ENCODE data around the gene RYR2. TPM values are rescaled to one million over a fixed set of nuclear protein-coding genes. Genes with fewer than 3 reads are reported as not detected.

Gene RYR2
- total RNA-seq, 6 experiments from 2014 or later, result 0.02 to 0.43 (median 0.16) TPM

DNA sequence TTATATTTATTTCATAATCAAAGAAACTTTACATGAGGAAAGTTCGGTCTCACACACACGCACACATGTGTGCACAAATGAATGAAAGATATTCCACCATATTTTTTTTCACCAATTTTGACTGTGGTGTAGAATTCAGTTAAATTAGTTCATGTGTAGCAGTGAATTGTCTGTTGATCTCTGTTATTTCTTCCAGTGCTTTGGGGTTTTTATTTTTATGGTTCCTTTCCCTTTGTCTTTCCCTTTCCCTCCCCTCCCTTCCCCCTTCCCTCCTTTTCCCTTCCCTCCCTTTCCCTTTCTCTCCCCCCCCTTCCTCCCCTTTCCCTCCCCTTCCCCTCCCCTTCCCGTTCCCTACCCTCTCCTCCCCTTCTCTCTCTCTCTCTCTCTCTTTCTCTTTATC is 8.9 kb downstream of the RYR2 start:
- 48% methylated on average over 3 of the region's 3 CpGs for WGBS (ENCODE audit: insufficient coverage, low coverage, low lambda C conversion rate, missing lambda C conversion rate)
- no peaks in the 10 kb centered on the region for H3K36me3 ChIP-seq
- no peaks in the 10 kb centered on the region for H3K27me3 ChIP-seq
- intact Hi-C loops (cut with DNase I), result no loop called here
- ATAC-seq (no peak), DNase-seq (no peak)
- TF ChIP-seq, protein P1, sequence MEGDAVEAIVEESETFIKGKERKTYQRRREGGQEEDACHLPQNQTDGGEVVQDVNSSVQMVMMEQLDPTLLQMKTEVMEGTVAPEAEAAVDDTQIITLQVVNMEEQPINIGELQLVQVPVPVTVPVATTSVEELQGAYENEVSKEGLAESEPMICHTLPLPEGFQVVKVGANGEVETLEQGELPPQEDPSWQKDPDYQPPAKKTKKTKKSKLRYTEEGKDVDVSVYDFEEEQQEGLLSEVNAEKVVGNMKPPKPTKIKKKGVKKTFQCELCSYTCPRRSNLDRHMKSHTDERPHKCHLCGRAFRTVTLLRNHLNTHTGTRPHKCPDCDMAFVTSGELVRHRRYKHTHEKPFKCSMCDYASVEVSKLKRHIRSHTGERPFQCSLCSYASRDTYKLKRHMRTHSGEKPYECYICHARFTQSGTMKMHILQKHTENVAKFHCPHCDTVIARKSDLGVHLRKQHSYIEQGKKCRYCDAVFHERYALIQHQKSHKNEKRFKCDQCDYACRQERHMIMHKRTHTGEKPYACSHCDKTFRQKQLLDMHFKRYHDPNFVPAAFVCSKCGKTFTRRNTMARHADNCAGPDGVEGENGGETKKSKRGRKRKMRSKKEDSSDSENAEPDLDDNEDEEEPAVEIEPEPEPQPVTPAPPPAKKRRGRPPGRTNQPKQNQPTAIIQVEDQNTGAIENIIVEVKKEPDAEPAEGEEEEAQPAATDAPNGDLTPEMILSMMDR (IDR thresholded peaks at IDR 0.05), result no peak
- no peak for TF ChIP-seq POLR2A (IDR thresholded peaks at IDR 0.05)
- no peaks in the 10 kb centered on the region for H3K4me1 ChIP-seq
- H3K4me3 ChIP-seq, result no peak overlapping the region
- H3K27ac ChIP-seq, result no peak overlapping the region
- H3K9me3 ChIP-seq, result no peaks in the 10 kb centered on the region

DNA sequence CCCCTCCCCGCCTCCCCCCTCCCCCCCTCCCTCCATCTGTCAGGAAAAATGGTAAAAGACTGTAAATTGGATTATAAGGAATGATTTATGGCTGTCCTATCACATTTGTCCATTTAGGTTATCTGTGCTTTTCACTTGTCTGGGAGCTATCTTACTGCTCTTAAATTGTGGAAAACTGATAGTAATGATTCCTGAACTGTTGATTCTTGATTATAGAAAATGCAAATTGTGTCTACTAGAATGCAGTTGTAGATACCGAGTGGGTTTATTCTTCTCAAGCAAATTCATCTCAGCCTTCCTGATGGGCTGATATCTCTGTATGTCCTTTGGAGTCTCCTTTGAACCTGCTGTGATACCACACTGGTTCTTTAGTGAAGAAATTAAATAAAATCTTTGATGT is 12.3 kb downstream of the RYR2 start:
- no peaks in the 10 kb centered on the region for H3K9me3 ChIP-seq
- 35% methylated on average over 2 of the region's 2 CpGs for WGBS (ENCODE audit: insufficient coverage, low coverage, low lambda C conversion rate, missing lambda C conversion rate)
- TF ChIP-seq, protein P1 (IDR thresholded peaks at IDR 0.05), result no peak
- TF ChIP-seq POLR2A (IDR thresholded peaks at IDR 0.05), result no peak
- intact Hi-C loops (cut with DNase I), result no loop called here
- no peaks in the 10 kb centered on the region for H3K36me3 ChIP-seq
- no peaks in the 10 kb centered on the region for H3K4me1 ChIP-seq
- ATAC-seq, result no peak
- H3K27me3 ChIP-seq, result no peaks in the 10 kb centered on the region
- no peak for DNase-seq
- no peak overlapping the region for H3K27ac ChIP-seq
- no peak overlapping the region for H3K4me3 ChIP-seq

DNA sequence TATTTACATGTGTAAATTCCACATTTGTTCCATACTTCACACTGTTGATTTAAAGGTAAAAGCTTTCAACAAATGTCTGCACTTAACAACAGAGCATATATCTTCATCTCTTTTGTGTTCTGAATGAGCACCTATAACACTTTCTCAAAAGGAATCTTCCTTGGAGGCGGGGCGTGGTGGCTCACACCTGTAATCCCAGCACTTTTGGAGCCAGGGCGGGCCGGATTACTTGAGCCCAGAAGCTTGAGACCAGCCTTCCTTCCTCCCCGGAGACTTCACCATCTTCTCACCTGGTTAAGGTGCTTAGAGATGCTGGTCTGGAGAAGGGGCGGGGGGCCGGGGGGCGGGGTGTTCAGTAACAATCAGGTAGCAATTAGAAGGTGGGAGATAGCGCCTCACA is 16.5 kb downstream of the RYR2 start:
- 43% methylated on average over 9 of the region's 9 CpGs for WGBS (ENCODE audit: insufficient coverage, low coverage, low lambda C conversion rate, missing lambda C conversion rate)

DNA sequence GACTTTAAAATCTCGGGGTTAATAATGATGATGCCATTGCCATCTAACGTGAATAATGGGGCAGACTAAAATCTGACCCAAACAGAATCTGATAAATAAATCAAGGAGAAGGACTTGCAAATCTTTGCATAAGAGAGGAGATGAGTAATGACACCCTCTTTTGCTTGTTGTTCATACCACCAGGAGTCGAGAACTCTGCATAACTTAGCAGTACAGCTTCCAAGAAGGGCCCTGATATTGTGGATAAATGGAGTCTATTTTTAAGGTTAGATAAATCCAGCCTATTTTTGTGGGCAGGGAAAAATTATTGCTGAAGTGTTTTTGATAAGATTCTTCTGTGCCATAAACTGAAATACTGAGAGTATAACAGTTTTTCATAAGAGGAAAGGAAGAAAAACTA is 17.3 kb downstream of the RYR2 start:
- Histone ChIP-seq H3K4me1 (no peaks in the 10 kb centered on the region), H3K36me3 (no peaks in the 10 kb centered on the region), H3K27ac (no peak overlapping the region), H3K4me3 (no peak overlapping the region), H3K9me3 (no peaks in the 10 kb centered on the region), H3K27me3 (no peaks in the 10 kb centered on the region)
- 45% methylated on average over 3 of the region's 3 CpGs for WGBS (ENCODE audit: insufficient coverage, low coverage, low lambda C conversion rate, missing lambda C conversion rate)
- DNase-seq (no peak), ATAC-seq (no peak)
- no peak for TF ChIP-seq POLR2A (IDR thresholded peaks at IDR 0.05)
- TF ChIP-seq, protein P1 (IDR thresholded peaks at IDR 0.05), result no peak
- intact Hi-C loops (cut with DNase I), result no loop called here

More for the DNA sequence above, 16.5 kb downstream of the RYR2 start:
- TF ChIP-seq, protein P1 (IDR thresholded peaks at IDR 0.05), result no peak
- TF ChIP-seq POLR2A (IDR thresholded peaks at IDR 0.05), result no peak
- H3K27me3 ChIP-seq, result no peaks in the 10 kb centered on the region
- DNase-seq (no peak), ATAC-seq (no peak)
- H3K4me1 ChIP-seq, result no peaks in the 10 kb centered on the region
- H3K36me3 ChIP-seq, result no peaks in the 10 kb centered on the region
- intact Hi-C loops (cut with DNase I), result no loop called here
- no peak overlapping the region for H3K27ac ChIP-seq
- no peaks in the 10 kb centered on the region for H3K9me3 ChIP-seq
- H3K4me3 ChIP-seq, result no peak overlapping the region

DNA sequence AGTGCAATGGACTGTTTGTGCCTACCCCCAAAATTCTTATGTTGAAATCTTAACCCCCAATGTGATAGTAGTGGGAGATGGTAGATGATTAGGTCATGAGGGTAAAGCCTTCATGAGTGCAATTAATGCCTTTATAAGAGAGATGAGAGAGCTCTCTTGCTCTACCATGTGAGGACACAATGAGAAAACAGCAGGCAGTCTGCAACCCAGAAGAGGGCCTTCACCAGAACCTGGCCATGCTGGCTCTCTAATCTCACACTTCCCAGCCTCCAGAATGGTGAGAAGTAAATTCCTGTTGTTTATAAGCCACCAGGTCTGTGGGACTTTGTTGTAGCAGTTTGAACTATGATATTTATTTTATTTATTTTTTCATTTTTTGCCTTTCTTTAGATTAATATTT is 21.0 kb downstream of the RYR2 start:
- H3K4me1 ChIP-seq, result no peaks in the 10 kb centered on the region
- H3K27ac ChIP-seq, result no peak overlapping the region
- no peak for TF ChIP-seq POLR2A (IDR thresholded peaks at IDR 0.05)
- ATAC-seq, result no peak
- no peak overlapping the region for H3K4me3 ChIP-seq
- H3K27me3 ChIP-seq, result no peaks in the 10 kb centered on the region
- DNase-seq, result no peak
- intact Hi-C loops (cut with DNase I), result no loop called here
- H3K9me3 ChIP-seq, result no peaks in the 10 kb centered on the region
- no peaks in the 10 kb centered on the region for H3K36me3 ChIP-seq
